EL (cell line): ENCODE measurements around the gene BCL7B.
A peak's percentile ranks its signal among the peaks of the same experiment; 100 is the strongest.
"Not testable (repeated sequence)": the region's sequence is repeated elsewhere in the genome, so short reads cannot be mapped to it uniquely, and the experiment has no call there.

Experiments
- DNase-seq: peaks from one replicate; pipeline ENCODE4 v3.0.0-alpha.2; 2016

The BCL7B gene

DNA sequence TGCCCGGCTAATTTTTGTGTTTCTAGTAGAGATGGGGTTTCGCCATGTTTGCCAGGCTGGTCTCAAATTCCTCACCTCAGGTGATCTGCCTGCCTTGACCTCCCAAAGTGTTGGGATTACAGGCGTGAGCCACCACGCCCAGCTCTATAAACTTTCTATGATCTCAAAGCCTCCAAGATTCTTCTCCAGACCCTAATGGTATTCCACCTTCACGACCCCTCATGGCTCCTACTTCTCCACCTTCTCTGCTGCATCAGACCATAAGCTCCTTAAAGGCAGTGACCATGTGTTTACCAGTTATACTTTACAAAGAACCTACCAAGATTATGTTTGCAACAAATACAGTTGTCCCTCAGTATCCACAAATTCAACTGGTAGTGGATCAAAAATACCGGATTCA lies 25.3 kb downstream of the BCL7B start:
- DNase-seq: no peak

DNA sequence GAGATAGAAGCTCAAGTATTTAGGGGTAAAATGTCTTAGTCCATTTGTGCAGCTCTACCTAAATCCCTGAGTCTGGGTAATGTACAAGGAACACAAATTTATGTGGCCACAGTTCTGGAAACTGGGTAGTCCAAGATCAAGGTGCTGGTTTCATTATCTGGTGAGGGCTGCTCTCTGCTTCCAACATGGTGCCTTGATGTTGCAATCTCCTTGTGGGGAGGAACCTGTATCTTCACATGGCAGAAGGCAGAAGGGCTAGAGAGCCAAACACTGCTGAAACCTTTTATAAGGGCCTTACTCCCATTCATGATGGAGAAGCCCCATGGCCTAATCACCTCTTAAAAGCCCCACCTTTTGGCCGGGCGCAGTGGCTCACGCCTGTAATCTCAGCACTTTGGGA lies 26.7 kb downstream of the BCL7B start:
- no peak for DNase-seq

DNA sequence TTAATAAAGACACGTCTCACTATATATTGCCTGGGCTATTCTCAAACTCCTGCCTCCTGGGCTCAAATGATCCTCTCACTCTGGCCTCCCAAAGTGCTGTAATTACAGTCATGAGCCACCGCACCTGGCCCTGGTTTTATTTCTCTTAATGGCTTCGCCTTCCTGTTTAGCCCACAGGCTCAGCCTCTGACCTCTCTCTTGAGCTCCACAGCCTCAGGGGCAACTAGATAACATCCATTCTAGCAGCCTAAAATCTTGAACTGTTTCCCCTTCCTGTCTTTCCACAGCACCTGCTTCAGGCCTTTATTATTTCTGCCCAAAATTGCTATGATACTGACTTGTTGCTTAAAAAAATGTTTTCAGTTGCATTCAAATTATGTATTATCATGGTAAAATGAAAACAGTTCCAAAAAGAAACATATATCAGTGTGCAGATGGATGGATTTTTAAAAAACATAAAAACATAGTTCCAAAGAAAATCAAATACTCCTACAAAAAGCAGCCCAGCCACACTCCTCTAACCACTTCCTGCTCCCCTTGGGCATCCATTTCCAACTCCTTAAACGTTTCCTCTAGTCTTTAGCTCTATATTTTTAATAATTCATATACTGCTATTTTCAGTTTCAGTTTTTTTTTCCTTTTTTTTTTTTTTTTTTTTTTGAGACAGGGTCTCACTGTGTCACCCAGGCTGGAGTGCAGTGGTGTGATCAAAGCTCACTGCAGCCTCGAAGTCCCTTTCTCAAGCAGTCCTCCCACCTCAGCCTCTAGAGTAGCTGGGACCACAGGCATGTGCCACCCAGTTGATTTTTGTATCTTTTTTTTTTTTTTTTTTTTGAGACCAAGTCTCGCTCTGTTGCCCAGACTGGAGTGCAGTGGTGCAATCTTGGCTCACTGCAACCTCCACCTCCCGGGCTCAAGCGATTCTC lies 30.3 kb downstream of the BCL7B start:
- peak; percentile 9 for DNase-seq

DNA sequence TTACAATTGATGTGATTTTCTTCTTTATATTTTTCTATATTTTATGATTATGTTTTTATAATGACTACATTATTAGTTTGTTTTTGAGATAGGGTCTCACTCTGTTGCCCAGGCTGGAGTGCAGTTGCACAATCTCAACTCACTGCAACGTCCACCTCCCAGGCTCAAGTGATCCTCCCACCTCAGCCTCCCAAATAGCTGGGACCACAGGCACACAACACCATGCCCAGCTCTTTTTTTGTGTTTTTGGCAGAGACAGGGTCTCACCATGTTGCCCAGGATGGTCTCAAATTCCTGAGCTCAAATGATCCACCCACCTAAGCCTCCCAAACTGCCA lies 31.4 kb downstream of the BCL7B start:
- DNase-seq: not testable (repeated sequence)

DNA sequence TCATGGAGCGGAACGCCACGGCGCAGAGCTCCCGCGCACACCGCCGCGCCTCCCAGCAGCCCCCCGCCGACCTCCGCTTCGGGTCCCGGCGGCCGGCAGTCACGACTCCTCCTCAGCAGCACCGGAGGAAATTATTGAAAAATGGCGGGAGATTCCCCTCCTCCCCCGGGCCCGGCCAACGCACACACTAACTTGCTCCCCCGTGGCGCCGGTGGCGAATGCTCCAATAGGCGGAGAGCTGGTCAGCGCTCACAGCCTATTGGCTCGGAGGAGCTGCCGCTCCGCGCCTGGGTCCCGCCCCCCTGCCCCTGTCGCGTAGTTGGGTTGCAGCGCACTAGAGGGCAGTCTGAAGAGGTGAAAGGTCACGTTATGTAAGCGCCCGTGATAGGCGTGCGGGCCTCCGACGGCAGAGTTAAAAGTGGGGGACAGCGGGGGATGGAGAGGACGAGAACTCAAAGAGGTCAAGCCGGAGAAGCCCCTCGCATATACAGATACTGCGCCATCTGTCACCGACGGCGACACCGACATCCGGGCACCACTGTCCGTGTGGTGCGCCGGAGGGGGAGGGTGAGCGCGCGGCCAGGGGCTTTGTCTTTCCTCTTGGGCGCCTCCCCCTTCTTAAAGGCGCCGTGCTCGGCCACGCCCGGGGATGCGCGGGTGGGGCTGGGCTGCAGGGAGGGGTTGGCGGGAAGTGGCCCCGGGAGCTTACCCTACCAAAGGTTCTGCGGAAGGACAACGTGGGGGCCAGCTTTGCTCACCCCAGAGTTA lies 35.2 kb downstream of the BCL7B start, which contains the start of gene BAZ1B:
TSS of gene BAZ1B (minus strand) at position 189 of the 768 bp plus-strand sequence. CDS start 360 bp downstream, outside the sequence.
- DNase-seq: peak; percentile 98

DNA sequence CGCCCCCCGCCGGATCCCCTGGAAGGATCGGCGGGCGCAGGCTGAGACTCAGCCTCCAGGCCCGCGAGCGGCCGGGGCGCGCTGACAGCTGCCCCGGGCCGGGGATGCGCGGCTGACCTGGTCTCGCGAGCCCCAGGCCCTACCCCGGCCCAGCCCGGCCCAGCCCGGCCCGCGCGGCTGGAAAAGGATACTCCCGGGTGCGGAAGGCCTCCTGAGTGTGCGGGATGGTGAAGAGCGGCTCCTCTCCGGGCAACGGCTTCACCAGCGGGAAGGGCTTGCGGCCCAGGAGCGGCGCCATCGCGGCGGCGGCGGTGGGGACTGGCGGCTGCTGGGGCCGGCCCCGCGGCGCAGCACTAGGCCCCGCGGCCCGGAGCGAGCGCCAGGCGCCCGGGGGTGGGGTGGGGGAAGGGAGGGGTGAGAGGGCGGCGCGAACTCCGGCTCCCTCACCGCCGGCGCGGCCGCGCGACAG lies 35.8 kb downstream of the BCL7B start:
- no peak for DNase-seq

DNA sequence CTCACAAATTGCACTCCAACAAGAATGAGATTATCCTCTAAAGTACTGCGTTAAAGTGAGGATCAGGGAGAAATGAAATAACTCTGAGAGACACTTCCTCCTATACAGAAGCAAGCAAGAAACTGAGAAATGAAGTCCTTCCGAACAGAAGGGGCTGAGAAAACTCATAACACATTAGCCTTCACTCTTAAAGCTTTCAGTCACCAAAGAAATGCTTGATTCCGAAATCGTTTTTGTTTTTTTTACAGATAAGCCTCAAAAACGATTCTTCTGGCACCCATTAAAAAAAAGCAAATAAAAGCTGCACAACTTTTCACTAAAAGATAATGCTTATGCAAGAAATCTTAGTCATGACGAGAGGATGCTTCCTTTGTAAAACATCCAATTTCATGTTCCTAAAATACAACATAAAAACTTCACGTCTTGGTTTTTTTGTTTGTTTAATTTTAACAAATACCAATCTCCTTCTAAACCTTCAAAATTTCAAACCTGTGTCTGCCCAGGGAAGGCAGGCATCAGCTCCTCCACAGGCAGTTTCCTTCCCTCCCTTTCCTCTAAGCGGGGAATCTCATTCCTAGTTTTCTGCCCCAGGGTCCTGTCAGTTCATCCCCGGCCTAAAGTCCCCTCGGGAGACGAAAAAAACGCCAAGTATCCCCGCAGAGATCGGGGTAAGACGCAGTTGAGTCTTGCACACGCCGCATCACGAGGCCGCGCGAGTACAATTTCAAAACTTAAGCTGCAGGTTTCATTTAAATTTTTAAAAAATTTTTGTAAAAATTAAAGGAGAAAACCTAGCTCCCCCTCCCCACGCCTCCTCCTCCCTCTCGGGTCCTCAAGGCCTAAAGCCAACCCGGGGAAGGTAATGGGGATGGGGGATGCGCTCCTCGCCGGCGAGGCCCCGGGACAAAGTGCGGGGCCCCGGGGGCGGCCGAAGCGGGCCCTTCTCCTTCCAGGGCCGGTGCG lies 36.5 kb downstream of the BCL7B start:
- peak; percentile 26 for DNase-seq

DNA sequence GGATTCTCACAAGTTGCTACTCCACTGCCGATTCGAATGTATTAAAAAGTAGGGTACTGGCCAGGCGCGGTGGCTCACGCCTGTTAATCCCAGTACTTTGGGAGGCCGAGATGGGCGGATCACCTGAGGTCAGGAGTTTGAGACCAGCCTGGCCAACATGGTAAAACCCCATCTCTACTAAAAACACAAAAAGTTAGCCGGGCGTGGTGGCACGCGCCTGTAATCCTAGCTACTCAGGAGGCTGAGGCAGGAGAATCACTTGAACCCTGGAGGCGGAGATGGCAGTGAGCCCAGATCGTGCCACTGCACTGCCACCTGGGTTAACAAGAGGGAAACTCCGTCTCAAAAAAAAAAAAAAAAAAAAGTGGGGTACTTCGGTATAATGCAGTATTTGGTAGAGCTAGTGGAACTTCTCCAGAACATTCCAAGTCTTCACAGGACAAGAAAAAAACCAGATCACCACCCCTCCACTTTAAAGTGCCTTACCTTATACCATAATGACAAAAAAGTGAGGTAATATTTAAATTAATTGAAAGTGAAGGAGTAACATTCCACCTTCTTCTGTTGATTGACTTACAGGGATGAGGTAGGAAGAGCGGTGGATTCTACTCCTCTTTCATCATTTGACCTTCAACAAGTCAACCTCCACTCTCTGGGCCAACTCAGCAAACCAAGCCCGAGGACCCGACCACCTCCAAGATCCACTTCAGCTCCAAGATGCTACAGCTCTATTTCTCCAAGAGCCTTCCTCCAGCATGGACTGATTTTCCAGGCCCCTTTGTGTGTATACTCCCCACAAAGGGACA lies 37.4 kb downstream of the BCL7B start:
- DNase-seq: peak; percentile 13

DNA sequence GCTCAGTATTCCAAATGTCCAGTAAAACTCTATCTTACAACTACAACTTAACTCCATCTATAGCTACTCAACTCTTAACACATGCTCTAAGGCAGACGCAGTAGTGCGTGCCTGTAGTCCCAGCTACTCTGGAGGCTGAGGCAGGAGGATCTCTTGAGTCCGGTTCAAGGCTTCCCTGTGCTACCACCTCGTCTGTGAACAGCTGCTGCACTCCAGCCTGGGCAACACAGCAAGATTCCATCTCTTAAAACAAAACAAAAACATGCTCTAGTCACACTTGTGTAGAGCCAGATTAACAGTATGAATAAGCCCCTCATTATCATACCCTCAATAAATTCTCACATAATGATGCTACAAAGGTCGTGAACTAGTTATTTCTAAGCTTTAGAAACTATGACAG lies 39.0 kb downstream of the BCL7B start:
- DNase-seq: no peak

DNA sequence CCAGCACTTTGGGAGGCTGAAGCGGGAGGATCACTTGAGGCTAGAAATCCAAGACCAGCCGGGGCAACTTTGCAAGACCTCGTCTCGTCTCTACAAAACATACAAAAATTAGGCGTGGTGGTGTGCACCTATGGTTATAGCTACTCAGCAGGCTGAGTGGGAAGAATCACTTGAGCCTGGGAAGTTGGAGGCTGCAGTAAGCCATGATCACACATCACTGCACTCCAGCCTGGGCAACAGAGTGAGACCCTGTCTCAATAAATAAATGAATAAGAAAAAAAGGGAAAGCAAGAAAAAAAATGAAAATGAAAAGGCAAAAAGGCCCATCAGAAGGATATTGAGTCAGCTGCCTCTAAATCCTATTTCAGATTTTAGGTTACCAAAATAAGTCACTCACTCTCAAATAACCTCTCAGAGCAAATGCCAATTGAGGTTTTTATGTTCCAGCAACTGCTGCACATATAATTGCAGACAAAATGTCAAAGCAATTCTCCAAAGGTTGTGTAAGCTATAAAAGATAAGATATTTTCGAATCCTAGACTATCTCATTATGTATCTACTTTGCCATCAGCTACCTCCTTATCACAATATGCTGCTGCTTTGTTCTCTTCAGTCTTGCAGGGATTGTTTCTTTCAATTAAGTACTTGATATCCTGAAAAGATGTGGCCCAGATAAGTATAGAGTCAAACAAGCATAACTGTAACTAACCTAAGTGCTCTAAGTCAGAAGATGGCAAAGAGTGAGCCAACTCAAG lies 40.1 kb downstream of the BCL7B start:
- DNase-seq: no peak

DNA sequence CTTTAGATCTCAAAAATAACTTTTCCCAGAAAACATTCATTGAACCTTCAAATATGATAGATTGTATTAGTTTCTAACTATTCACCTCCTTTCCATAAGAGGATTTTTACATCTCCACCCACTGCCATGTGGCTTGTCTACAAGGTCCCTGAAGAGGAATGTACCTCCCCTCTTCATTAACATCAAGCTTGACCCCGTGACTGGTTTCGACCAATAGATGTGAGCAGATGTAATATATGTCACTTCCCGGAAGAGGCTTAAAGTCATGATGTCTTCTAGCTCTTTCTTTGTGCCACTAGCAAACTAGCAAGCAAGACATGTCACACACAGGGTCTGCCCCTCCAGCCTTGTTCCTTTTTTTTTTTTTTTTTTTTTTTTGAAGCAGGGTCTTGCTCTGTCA lies 42.3 kb downstream of the BCL7B start:
- DNase-seq: no peak

DNA sequence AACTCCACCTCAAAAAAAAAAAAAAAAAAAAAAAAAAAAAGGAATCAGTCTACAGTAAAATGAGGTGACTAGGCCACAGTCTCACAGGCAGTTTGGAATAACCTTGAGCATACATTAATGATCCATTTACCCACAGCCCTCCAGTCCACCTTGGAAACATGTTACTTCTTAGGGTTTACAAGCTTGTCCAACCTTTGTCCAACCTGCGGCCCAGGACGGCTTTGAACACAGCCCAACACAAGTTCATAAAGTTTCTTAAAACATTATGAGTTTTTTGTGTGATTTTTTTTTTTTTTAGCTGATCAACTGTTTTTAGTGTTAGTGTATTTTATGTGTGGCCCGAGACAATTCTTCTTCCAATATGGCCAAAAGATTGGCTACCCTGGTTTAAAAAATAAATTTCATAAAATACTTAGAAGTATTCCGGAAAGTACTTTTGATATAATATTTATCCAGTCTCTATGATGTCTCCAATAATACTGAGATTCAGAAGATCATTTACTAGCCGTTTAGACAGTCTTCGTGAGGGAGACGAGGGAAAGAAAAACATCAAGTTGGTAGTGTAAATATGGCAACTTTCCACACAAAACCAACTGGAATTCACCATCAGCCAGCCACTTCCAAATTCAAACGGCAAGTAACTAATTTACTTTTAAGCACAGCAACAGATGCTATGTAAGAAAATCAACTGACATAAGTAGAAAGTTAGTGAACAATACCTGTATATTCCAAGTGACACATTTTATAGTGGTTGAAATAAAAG lies 45.3 kb downstream of the BCL7B start:
- DNase-seq: no peak

DNA sequence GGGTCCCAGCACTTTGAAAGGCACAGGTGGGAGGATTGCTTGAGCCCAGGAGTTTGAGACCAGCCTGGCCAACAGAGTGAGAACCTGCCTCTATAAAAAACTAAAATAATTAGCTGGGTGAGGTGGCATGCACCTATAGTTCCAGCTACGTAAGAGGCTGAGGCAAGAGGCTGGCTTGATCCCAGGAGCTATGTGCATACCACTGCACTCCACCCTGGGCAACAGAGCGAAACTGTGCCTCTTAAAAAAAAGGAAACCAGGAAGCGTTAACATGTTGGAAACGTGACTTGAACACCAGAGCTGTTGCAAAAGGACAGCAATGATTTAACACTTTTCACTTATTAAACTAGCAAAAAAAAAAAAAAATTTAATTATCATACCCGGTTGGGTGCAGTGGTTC lies 48.0 kb downstream of the BCL7B start:
- DNase-seq: no peak

DNA sequence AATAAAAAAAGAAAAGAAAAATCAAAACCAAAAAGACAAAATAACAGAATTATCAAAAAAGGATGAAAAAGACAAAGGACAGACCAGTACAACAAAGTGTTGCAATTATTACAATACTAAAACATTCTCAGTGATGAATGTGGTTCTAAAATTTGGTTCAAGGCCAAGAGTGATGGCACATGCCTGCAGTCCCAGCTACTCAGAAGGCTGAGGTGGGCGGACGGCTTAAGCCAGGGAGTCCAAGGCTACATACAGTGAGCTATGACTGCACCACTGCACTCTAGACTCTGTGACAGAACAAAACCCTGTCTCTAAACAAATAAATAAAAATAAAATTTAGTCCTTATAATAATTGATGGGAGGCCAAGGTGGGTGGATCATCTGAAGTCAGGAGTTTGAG lies 49.9 kb downstream of the BCL7B start:
- DNase-seq: no peak

DNA sequence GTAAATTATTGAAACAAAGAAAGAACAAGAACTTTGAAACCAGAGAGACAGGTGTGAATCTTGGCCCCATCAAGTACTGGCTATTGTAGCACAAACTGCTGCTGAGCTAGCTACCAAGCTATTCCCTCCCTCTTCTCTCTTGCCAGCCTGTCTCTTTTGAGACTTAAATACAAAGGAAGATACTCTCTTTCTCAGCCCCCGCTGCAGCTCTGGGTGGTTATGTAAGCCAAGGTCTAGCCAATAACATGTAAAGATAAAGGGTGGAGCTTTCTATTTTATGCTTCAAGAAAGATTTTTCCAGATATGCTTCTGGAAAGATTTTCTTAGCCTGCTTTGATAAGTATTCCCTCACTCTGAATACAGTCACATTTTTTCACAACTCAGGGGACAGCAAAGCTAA lies 52.6 kb downstream of the BCL7B start:
- no peak for DNase-seq

DNA sequence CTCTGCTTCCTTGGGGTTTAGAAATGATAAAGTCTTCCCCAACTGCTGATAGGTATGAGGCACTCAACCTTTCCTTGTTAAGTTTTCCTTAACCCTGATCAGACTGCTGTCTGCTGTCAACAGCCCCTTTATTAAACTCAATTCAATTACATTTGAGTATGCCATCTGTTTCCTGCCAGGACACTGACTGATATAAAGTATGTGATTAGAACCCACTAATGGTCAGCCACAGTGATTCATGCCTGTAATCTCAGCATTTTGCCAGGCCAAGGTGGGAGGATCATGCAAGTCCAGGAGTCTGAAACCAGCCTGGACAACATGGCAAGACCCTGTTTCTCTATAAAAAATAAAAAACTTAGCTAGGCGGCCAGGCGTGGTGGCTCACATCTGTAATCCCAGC lies 53.5 kb downstream of the BCL7B start:
- DNase-seq: peak; percentile 12

DNA sequence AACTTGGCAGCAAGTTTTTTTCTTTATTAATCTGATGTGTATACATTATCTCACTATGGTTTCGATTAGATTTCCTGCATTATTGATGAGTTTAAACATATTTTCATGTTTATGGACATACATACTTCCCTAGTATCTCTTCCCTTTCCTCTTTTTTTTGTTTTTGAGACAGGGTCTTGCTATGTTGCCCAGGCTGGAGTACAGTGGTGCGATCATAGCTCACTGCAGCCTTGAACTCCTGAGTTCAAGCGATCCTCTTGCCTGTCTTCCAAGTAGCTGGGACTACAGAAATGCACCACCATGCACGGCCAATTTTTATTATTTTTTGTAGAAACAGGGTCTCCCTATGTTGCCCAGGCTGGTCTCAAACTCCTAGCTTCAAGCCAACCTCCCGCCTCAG lies 54.3 kb downstream of the BCL7B start:
- no peak for DNase-seq

DNA sequence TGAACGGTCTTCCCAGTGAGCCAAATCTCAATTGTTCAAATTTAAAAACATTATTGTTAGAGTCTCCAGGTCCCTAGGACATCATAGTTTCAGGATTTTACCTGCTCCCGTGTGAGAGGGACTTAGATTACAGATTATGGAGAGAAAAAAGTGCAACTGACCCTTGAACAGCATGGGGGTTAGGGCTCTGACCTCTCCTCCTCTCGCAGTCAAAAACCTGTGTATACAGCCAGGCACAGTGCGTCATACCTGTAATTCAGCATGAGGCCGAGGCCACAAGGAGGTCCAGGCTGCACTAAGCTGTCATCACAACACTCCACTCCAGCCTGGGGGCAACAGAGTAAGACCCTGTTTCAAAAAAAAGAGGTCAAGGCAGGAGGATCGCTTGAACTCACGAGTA lies 60.9 kb downstream of the BCL7B start:
- DNase-seq: no peak

DNA sequence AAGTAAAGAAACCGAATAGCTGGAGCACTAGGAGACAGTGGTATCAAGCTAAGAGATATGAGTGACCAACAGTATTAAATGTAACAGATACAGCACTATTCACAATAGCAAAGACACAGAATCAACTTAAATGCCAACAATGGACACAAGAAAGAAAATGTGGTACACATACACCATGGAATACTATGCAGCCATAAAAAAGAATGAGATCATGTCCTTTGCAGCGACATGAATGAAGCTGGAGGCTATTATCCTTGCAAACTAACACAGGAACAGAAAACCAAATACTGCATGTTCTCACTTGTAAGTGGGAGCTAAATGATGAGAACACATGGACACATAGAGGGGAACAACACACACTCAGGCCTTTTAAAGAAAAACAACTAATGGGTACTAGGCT lies 62.0 kb downstream of the BCL7B start:
- DNase-seq: not testable (repeated sequence)

DNA sequence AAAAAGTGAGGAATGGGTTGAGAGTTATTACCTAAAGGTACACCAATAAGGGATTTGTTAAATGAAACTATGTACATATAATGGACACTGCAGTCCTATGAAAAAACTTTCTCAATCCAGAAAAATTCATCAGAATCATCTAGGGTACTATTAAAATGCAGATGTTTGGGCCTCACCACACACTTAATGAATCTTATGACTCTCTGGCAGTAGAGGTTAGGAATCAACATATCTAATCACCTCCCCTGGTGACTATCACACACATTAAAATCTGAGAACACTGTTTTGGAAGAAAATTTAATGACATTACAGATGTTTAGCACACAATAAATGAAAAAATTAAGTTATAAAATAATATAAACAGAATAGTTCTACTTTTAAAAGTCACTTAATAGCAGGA lies 67.5 kb downstream of the BCL7B start:
- DNase-seq: no peak
